Cardiac fibroblast (primary cell): ENCODE measurements around the gene SMC1B.
A peak's percentile ranks its signal among the peaks of the same experiment; 100 is the strongest.

Experiments
- DNase-seq, 2 donors: peaks; one replicate each; pipeline versions ENCODE4 v3.0.0 to v3.0.0-alpha.2; 2010; ENCODE audit warnings: low read depth in 2 of 2
- H3K4me3 ChIP-seq, 2 donors: replicated peaks in 1 of 2; 1 replicate in 1 of 2; 2 replicates in 1 of 2; pipeline ENCODE4 v1.5.1; 2011; ENCODE audit warnings: low read depth in 2 of 2, low read length in 2 of 2, mild to moderate bottlenecking in 2 of 2, moderate library complexity in 1 of 2
- TF ChIP-seq, protein P1 (sequence below): IDR thresholded peaks from one replicate; pipeline ENCODE4 v1.5.1; 2011; ENCODE audit warnings: low read depth, mild to moderate bottlenecking, low read length, inconsistent platforms

Gene SMC1B

DNA sequence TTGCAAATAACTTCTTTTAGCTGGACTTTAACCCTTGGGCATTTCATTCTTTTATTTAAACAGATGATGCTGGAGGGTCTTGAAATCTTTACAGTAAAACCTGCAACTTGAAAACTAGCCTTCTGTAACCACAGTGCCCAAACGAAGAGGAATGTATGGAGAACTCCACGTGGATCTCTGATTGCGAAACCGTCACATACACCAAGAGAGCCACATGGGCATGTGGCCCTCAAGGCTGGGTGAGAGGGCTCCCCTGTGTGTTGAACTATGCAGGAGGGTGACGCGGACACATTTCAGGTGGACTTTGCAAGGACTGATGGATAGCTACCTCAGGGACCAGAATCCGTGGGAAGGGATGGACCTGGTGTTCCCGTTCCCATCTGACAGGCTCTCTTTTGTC is 73.1 kb downstream of the SMC1B start:
- DNase-seq, result no peak
- TF ChIP-seq, protein P1, sequence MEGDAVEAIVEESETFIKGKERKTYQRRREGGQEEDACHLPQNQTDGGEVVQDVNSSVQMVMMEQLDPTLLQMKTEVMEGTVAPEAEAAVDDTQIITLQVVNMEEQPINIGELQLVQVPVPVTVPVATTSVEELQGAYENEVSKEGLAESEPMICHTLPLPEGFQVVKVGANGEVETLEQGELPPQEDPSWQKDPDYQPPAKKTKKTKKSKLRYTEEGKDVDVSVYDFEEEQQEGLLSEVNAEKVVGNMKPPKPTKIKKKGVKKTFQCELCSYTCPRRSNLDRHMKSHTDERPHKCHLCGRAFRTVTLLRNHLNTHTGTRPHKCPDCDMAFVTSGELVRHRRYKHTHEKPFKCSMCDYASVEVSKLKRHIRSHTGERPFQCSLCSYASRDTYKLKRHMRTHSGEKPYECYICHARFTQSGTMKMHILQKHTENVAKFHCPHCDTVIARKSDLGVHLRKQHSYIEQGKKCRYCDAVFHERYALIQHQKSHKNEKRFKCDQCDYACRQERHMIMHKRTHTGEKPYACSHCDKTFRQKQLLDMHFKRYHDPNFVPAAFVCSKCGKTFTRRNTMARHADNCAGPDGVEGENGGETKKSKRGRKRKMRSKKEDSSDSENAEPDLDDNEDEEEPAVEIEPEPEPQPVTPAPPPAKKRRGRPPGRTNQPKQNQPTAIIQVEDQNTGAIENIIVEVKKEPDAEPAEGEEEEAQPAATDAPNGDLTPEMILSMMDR, result no peak
- H3K4me3 ChIP-seq, result no peak overlapping the region

DNA sequence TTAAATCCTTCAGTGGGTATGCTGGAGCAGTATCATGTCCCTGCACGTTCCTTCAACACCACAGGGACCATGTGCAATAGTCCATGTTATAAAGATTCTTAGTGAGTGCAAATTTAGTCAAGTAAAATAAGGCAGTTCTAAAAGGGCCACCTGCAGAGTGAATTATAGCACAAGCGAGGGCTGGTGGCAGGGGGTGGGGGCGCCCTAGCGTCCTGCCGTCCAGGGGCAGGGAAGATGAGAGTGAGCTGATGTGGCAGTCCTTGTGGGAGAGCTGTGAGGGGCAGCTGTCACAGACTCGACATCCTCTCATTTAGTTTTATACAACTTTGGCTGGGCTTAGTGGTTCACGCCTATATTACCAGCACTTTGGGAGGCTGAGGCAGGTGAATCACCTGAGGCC is 74.6 kb downstream of the SMC1B start:
- TF ChIP-seq, protein P1, result no peak
- DNase-seq, result no peak
- H3K4me3 ChIP-seq, result no peak overlapping the region

DNA sequence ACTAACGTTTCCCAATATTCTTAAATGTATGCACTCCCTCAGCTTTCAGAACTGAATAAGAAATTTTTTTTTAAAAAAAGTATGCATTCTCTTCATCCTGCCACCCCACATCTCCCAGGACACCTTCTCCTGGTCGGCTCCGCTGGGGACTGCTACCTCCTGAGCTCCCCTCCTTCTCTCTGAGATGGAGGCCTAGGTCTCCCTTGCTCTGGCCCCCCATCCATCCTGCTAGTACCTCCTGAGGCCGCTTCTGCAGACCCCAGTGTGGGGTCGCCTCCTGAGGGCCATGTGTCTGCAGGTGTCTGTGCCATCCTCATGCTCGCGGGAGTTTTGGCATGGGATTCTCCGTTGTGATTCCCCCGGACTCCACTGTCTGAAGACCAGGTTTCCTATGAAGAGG is 75.9 kb downstream of the SMC1B start:
- H3K4me3 ChIP-seq, result no peak overlapping the region
- TF ChIP-seq, protein P1, result no peak
- no peak for DNase-seq

DNA sequence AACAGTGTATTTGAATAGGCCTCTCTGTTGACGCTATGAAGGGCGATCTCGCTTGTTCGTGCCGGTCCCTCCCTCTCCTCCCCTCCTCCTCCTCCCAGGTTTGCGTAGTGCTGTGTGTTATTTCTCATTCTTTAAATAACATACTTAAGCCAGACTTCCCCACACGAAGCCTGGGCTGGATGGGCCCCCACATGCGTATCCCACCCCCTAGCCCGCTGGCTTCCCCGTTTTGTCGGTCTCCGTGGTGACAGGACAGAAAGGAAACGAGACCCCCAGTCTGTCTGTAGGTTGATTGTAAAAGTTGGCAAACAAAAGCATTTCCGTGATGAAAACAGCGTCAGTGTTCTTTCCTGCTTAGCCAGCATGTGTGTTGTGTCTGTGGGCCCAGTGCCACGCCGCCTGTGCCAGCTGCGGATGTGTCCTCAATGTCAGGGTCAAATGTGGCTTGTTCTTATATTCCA is 76.4 kb downstream of the SMC1B start:
- TF ChIP-seq, protein P1, result no peak
- peak; percentile 6 to 78 for DNase-seq

DNA sequence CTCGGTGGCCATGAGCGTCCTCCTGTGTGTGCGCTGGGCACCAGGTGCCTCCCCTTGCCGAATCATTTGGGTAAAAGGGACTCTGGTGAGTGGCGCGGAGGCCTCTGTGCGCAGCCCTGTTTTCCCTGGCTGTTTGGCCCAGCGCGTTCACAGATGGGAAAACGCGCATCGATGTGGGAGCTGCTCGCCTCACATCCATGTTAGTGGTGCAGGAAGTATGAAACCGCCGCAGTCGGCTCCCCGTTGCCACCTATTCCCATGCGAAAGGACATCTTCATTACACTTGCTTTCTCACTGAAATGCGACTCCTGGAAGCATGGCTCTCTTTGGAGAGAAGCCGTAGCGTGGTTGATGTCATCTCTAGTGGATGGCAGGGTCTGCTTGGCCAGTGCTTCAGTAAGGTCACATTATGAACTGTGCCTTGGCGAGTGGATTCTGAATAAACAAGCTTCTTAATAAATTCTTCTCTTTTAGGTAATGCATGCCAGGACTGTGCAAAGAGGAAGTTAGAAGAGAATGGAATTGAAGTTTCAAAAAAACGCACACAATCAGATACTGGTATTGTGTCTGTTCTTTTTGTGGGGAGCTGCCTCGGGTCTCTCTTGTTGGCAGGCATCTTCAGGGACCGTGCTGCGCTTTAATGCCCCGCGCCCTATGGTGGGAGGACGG is 77.4 kb downstream of the SMC1B start:
- H3K4me3 ChIP-seq, result no peak overlapping the region
- TF ChIP-seq, protein P1, result no peak
- no peak for DNase-seq

More for the DNA sequence above, 76.4 kb downstream of the SMC1B start:
- no peak overlapping the region for H3K4me3 ChIP-seq

DNA sequence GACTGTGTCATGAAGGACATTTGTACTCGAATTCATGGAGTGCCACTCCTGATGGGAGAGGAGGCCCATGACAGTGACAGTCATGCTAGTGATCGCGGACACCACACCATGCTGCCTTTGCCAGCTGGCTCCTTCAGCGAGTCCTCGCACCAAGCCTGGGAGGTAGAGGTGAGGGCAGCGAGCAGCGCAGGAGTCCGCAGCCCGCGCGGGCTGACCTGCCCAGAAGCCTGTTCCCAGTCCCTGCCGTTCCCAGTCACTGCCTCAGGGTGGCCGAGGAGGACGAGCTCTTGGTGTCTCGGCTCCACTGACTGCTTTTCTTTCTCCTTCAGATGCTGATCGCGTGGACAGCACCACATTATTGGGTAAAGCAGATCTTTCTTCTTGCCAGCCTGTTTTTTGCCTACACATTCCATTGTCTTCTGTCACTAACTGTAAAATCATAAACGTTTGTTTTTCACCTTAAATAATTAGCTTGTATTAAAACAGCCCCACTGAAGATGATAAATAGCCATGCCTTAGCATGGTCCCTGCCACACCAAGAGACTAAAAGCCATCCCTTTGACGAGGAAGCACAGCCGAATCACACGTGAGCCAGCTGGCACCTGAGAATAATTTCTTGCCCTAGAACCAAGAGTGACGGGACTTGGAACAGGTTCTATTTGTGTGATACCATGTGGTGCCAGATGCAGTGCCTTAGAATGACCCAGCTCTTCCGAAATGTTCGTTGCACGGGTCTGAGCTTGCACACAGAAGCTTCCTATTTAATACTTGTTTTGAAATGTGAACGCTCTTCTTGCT is 78.2 kb downstream of the SMC1B start:
- no peak for DNase-seq
- TF ChIP-seq, protein P1, result no peak
- no peak overlapping the region for H3K4me3 ChIP-seq
